ENCODE results near the gene GFPT2. TPM values are rescaled to one million over a fixed set of nuclear protein-coding genes. Genes with fewer than 3 reads are reported as not detected.
A peak's percentile ranks its signal among the peaks of the same experiment; 100 is the strongest.
"Not testable (repeated sequence)": the region's sequence is repeated elsewhere in the genome, so short reads cannot be mapped to it uniquely, and the experiment has no call there.

The GFPT2 gene
- total and polyA plus RNA-seq, 2 experiments from 2014 or later = 45.2 to 75.3 TPM

DNA sequence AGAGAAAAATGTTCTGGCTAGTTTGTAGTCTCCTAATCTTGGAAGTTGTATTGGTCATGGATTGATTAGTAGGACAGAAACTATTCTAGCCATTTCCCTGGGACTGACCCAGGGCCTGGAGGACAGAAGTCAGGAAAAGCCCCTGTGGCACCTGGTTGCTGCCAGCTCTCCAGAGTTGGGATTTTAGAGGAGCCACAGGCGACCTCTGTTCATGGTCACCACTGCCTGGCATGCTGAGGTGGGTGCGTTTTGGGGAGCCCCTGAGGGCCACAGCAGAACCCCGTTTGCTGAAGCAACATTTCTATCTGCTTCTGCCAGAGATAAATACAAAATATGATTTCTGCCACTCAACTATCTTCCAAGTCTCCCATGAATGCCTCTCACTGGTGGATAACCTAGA, 53.6 kb downstream of the GFPT2 start:
- no peak for DNase-seq
- no peak for TF ChIP-seq EZH2 (IDR thresholded peaks at IDR 0.05; ENCODE audit: insufficient read depth, poor library complexity, severe bottlenecking)
- TF ChIP-seq EZH2phosphoT487 (IDR thresholded peaks at IDR 0.05; ENCODE audit: insufficient read depth, low read depth) = no peak
- H2AFZ ChIP-seq = no peak overlapping the region
- H3F3A ChIP-seq (ENCODE audit: insufficient read depth) = peaks cover 19% of the 10 kb centered on the region
- H3K27ac ChIP-seq = no peak overlapping the region
- no peaks in the 10 kb centered on the region for H3K9me2 ChIP-seq (ENCODE audit: insufficient read depth)
- in situ Hi-C loops (cut with MboI) = no loop called here
- peaks cover 12% of the 10 kb centered on the region; the same call in 1 of the 2 replicates for H3K36me3 ChIP-seq (ENCODE audit: low read depth)
- WGBS, 2 experiments (ENCODE audit: low coverage in 1 of 2, low lambda C conversion rate in 2 of 2, missing lambda C conversion rate in 2 of 2) = 88 to 89% methylated on average over 3 of the region's 3 CpGs
- no peaks in the 10 kb centered on the region for H3K79me2 ChIP-seq (ENCODE audit: insufficient read depth)
- no peak overlapping the region for H3K4me2 ChIP-seq (ENCODE audit: unreplicated experiment)
- H3K9ac ChIP-seq = no peak overlapping the region
- H4K20me1 ChIP-seq (ENCODE audit: insufficient read depth) = no peaks in the 10 kb centered on the region
- no peak overlapping the region for H3K4me3 ChIP-seq
- no peaks in the 10 kb centered on the region for H3K27me3 ChIP-seq (replicated peaks; ENCODE audit: insufficient read depth)
- no peaks in the 10 kb centered on the region for H3K4me1 ChIP-seq (ENCODE audit: insufficient read depth)
- no peaks in the 10 kb centered on the region for H3K9me3 ChIP-seq (ENCODE audit: low read depth)

DNA sequence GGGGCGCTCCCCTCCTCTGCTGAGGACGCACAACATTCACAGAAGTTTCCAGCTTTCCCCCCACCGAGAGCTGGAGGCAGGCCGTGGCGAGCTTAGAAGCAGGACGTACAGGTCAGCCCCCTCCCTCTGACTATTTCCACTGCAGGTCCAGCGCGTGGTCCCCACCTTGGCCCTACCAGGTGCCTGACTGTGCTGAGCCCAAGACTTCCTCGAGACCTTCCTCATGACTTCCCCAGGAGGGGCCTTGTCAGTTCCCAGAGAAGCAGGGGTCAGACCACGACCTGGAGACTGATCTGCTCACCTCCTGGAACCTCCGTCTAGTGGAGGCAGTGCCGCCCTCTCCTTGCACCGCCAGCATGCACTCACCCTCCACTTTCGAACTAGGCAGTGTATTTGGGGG, 54.1 kb downstream of the GFPT2 start:
- H3K9me3 ChIP-seq (ENCODE audit: low read depth); H3K4me3 ChIP-seq; H3K27me3 ChIP-seq (replicated peaks; ENCODE audit: insufficient read depth); H3K4me1 ChIP-seq (ENCODE audit: insufficient read depth); H3K4me2 ChIP-seq (ENCODE audit: unreplicated experiment); DNase-seq; H3K79me2 ChIP-seq (ENCODE audit: insufficient read depth); H4K20me1 ChIP-seq (ENCODE audit: insufficient read depth); H3K9me2 ChIP-seq (ENCODE audit: insufficient read depth); H3K9ac ChIP-seq; H2AFZ ChIP-seq; H3K27ac ChIP-seq; in situ Hi-C loops (cut with MboI): not testable (repeated sequence)
- Histone ChIP-seq H3F3A (ENCODE audit: insufficient read depth) (peaks cover 19% of the 10 kb centered on the region), H3K36me3 (ENCODE audit: low read depth) (peaks cover 12% of the 10 kb centered on the region; the same call in 1 of the 2 replicates)
- 94 to 95% methylated on average over 14 of the region's 14 CpGs for WGBS, 2 experiments (ENCODE audit: low coverage in 1 of 2, low lambda C conversion rate in 2 of 2, missing lambda C conversion rate in 2 of 2)

GRCh38 chr5:180297587-180298282, 55.4 kb downstream of the GFPT2 start:
- H3K4me1 ChIP-seq (ENCODE audit: insufficient read depth) = peaks cover 4% of the 10 kb centered on the region; the same call in 1 of the 2 replicates
- no peak for TF ChIP-seq EZH2 (IDR thresholded peaks at IDR 0.05; ENCODE audit: insufficient read depth, poor library complexity, severe bottlenecking)
- TF ChIP-seq EZH2phosphoT487 (IDR thresholded peaks at IDR 0.05; ENCODE audit: insufficient read depth, low read depth) = no peak
- no peaks in the 10 kb centered on the region for H3K9me2 ChIP-seq (ENCODE audit: insufficient read depth)
- H3K27me3 ChIP-seq (replicated peaks; ENCODE audit: insufficient read depth) = no peaks in the 10 kb centered on the region
- H3F3A ChIP-seq (ENCODE audit: insufficient read depth) = peaks cover 22% of the 10 kb centered on the region
- no peak overlapping the region for H3K4me2 ChIP-seq (ENCODE audit: unreplicated experiment)
- no peak overlapping the region for H3K4me3 ChIP-seq
- H3K9me3 ChIP-seq (ENCODE audit: low read depth) = no peaks in the 10 kb centered on the region
- H3K36me3 ChIP-seq (ENCODE audit: low read depth) = peaks cover 12% of the 10 kb centered on the region; the same call in 1 of the 2 replicates
- no peak overlapping the region for H2AFZ ChIP-seq
- H3K9ac ChIP-seq = no peak overlapping the region
- WGBS, 2 experiments (ENCODE audit: low coverage in 1 of 2, low lambda C conversion rate in 2 of 2, missing lambda C conversion rate in 2 of 2) = 65 to 72% methylated on average over 2 of the region's 2 CpGs
- in situ Hi-C loops (cut with MboI) = no loop called here
- no peak overlapping the region for H3K27ac ChIP-seq
- DNase-seq = no peak
- H4K20me1 ChIP-seq (ENCODE audit: insufficient read depth) = no peaks in the 10 kb centered on the region
- no peaks in the 10 kb centered on the region for H3K79me2 ChIP-seq (ENCODE audit: insufficient read depth)

GRCh38 chr5:180296771-180297170, 56.4 kb downstream of the GFPT2 start:
- in situ Hi-C loops (cut with MboI) = no loop called here

More at GRCh38 chr5:180296771-180297170, 56.4 kb downstream of the GFPT2 start:
- no peak overlapping the region for H3K4me3 ChIP-seq
- H3K4me2 ChIP-seq (ENCODE audit: unreplicated experiment) = no peak overlapping the region
- no peaks in the 10 kb centered on the region for H3K79me2 ChIP-seq (ENCODE audit: insufficient read depth)
- H3K9me2 ChIP-seq (ENCODE audit: insufficient read depth) = no peaks in the 10 kb centered on the region
- no peak overlapping the region for H3K9ac ChIP-seq
- no peaks in the 10 kb centered on the region for H4K20me1 ChIP-seq (ENCODE audit: insufficient read depth)
- DNase-seq = peak; percentile 35
- 56% methylated on average over 4 to 7 of the region's 7 CpGs for WGBS, 2 experiments (ENCODE audit: low coverage in 1 of 2, low lambda C conversion rate in 2 of 2, missing lambda C conversion rate in 2 of 2)
- no peak overlapping the region for H3K27ac ChIP-seq
- no peak for TF ChIP-seq EZH2 (IDR thresholded peaks at IDR 0.05; ENCODE audit: insufficient read depth, poor library complexity, severe bottlenecking)
- no peak for TF ChIP-seq EZH2phosphoT487 (IDR thresholded peaks at IDR 0.05; ENCODE audit: insufficient read depth, low read depth)
- peaks cover 12% of the 10 kb centered on the region; the same call in 1 of the 2 replicates for H3K36me3 ChIP-seq (ENCODE audit: low read depth)
- no peak overlapping the region for H2AFZ ChIP-seq
- H3K27me3 ChIP-seq (replicated peaks; ENCODE audit: insufficient read depth) = no peaks in the 10 kb centered on the region
- peaks cover 22% of the 10 kb centered on the region for H3F3A ChIP-seq (ENCODE audit: insufficient read depth)
- H3K4me1 ChIP-seq (ENCODE audit: insufficient read depth) = peaks cover 4% of the 10 kb centered on the region; the same call in 1 of the 2 replicates
- no peaks in the 10 kb centered on the region for H3K9me3 ChIP-seq (ENCODE audit: low read depth)
